ENCODE data around the gene AMIGO1. TPM values are rescaled to one million over a fixed set of nuclear protein-coding genes. Genes with fewer than 3 reads are reported as not detected.

Gene AMIGO1
- total and polyA plus RNA-seq, 10 of the 15 experiments (the other 5 are each of a cell fraction or from before 2014, with no cell fraction given): 0.02 to 0.28 (median 0.08) TPM; not detected in 1

DNA sequence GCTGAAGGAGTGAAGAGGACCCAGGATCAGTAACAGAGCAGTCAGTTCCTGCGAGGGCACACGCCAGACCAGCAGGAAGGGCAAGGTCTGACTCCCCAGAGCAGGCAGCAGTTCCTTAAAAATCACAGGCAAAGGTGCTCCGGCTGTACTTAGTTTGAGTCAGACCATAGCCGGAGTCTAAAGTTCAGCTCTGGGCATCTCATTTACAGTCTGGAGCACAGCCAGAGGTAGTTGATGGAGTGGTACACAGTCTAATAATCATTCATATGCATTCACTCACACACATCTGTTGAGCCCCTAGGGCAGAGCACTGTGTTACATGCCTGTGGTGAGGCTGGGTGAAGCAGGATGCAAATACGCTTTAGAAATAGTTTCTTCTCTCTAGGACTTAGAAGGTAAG, 7.3 kb upstream of the AMIGO1 start:
- BruUV-seq (replicated peaks): no TSS peak
- H3K36me3 ChIP-seq (ENCODE audit: control insufficient read depth in 2 of 2, insufficient read depth in 2 of 2, low read length in 1 of 2): no peaks in the 10 kb centered on the region
- ATAC-seq: no peak
- no peaks in the 10 kb centered on the region for H3K79me2 ChIP-seq (ENCODE audit: control insufficient read depth, insufficient read depth, low read length)
- 59% methylated on average over 5 of the region's 5 CpGs for WGBS (ENCODE audit: insufficient coverage, insufficient replicate concordance, low lambda C conversion rate, missing lambda C conversion rate)
- SMC1A ChIA-PET (ENCODE audit: uncharacterized antibody, unreplicated experiment): interaction anchor here (1.1 to 15.8 kb wide), 2 partner anchors 10 to 11 kb away, joined by 3 to 205 read pairs; no protein-coding TSS in a partner anchor
- RAD21 ChIA-PET (ENCODE audit: unreplicated experiment): interaction anchor here (0.5 to 2.4 kb wide), 2 partner anchors 15 to 390 kb away, joined by 4 to 21 read pairs; no protein-coding TSS in a partner anchor
- no peaks in the 10 kb centered on the region for H3K9me3 ChIP-seq (replicated peaks; ENCODE audit: control insufficient read depth, insufficient read depth, low read length)
- in situ Hi-C loops (cut with MboI) (no loop called here), intact Hi-C loops (cut with micrococcal nuclease; ENCODE audit: unreplicated experiment) (no loop called here)
- no peaks in the 10 kb centered on the region; a peak in 2 of 4 replicates for H3K27me3 ChIP-seq (replicated peaks in 1 of 2; ENCODE audit: control insufficient read depth in 2 of 2, insufficient read depth in 2 of 2, low read length in 1 of 2)
- no peak overlapping the region for H3K4me3 ChIP-seq
- no peak for FAIRE-seq
- H3K4me1 ChIP-seq (ENCODE audit: control insufficient read depth, insufficient read depth, low read length): no peaks in the 10 kb centered on the region
- no peak overlapping the region for H3K4me2 ChIP-seq (ENCODE audit: control insufficient read depth, insufficient read depth)
- no peak overlapping the region for H2AFZ ChIP-seq (ENCODE audit: control insufficient read depth, low read depth, low read length)
- no peak overlapping the region for H3K9ac ChIP-seq (ENCODE audit: control insufficient read depth, insufficient read depth, low read length)
- CTCF ChIA-PET: interaction anchor here (1.7 to 19.4 kb wide), 3 partner anchors 15 to 123 kb away, joined by 4 to 240 read pairs (median 50); partner anchors contain the start of gene CYB561D1
- no peaks in the 10 kb centered on the region for H4K20me1 ChIP-seq (ENCODE audit: control insufficient read depth, insufficient read depth)
- no peak overlapping the region for H3K27ac ChIP-seq (ENCODE audit: control insufficient read depth, insufficient read depth)
- no peak for DNase-seq (ENCODE audit: low read depth, low spot score)
- POLR2A ChIA-PET: interaction anchor here (0.7 to 1.0 kb wide), 2 partner anchors 12 to 18 kb away, joined by 3 to 4 read pairs; no protein-coding TSS in a partner anchor
- TF ChIP-seq SMARCA5 (IDR thresholded peaks at IDR 0.05): no peak
- TF ChIP-seq FOXK2 (IDR thresholded peaks at IDR 0.05): no peak
- TF ChIP-seq ZBTB11 (CRISPR knock-in tag; IDR thresholded peaks at IDR 0.05): no peak
- TF ChIP-seq, protein P1, sequence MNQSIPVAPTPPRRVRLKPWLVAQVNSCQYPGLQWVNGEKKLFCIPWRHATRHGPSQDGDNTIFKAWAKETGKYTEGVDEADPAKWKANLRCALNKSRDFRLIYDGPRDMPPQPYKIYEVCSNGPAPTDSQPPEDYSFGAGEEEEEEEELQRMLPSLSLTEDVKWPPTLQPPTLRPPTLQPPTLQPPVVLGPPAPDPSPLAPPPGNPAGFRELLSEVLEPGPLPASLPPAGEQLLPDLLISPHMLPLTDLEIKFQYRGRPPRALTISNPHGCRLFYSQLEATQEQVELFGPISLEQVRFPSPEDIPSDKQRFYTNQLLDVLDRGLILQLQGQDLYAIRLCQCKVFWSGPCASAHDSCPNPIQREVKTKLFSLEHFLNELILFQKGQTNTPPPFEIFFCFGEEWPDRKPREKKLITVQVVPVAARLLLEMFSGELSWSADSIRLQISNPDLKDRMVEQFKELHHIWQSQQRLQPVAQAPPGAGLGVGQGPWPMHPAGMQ (IDR thresholded peaks at IDR 0.05; ENCODE audit: borderline replicate concordance): no peak
- TF ChIP-seq, protein P2, sequence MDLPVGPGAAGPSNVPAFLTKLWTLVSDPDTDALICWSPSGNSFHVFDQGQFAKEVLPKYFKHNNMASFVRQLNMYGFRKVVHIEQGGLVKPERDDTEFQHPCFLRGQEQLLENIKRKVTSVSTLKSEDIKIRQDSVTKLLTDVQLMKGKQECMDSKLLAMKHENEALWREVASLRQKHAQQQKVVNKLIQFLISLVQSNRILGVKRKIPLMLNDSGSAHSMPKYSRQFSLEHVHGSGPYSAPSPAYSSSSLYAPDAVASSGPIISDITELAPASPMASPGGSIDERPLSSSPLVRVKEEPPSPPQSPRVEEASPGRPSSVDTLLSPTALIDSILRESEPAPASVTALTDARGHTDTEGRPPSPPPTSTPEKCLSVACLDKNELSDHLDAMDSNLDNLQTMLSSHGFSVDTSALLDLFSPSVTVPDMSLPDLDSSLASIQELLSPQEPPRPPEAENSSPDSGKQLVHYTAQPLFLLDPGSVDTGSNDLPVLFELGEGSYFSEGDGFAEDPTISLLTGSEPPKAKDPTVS (IDR thresholded peaks at IDR 0.05; ENCODE audit: low read depth, low read length): no peak
- no peak for TF ChIP-seq POLR2AphosphoS2 (IDR thresholded peaks at IDR 0.05; ENCODE audit: low read depth, low read length)
- TF ChIP-seq, protein P3, sequence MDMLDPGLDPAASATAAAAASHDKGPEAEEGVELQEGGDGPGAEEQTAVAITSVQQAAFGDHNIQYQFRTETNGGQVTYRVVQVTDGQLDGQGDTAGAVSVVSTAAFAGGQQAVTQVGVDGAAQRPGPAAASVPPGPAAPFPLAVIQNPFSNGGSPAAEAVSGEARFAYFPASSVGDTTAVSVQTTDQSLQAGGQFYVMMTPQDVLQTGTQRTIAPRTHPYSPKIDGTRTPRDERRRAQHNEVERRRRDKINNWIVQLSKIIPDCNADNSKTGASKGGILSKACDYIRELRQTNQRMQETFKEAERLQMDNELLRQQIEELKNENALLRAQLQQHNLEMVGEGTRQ (IDR thresholded peaks at IDR 0.05; ENCODE audit: borderline replicate concordance, low read depth, low read length): no peak
- TF ChIP-seq PRDM15 (CRISPR knock-in tag; IDR thresholded peaks at IDR 0.05): no peak
- TF ChIP-seq, protein P4, sequence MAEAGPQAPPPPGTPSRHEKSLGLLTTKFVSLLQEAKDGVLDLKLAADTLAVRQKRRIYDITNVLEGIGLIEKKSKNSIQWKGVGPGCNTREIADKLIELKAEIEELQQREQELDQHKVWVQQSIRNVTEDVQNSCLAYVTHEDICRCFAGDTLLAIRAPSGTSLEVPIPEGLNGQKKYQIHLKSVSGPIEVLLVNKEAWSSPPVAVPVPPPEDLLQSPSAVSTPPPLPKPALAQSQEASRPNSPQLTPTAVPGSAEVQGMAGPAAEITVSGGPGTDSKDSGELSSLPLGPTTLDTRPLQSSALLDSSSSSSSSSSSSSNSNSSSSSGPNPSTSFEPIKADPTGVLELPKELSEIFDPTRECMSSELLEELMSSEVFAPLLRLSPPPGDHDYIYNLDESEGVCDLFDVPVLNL (IDR thresholded peaks at IDR 0.05; ENCODE audit: low read depth, low read length): no peak
- no peak for TF ChIP-seq ZZZ3 (IDR thresholded peaks at IDR 0.05; ENCODE audit: control insufficient read depth, insufficient read length, low read depth)
